Fibroblast of skin of left quadriceps (primary cell): ENCODE data around the gene SRPK3.
"Not testable (repeated sequence)": the region's sequence is repeated elsewhere in the genome, so short reads cannot be mapped to it uniquely, and the experiment has no call there.

Source experiments
- DNase-seq, 2 experiments: peaks; one replicate each; pipeline ENCODE4 v3.0.0-alpha.2; 2013; ENCODE audit warnings: low read depth in 2 of 2

The SRPK3 gene

GRCh38 chrX:153780678-153781427 lies at the start of gene SRPK3:
SRPK3 (plus strand) TSS chrX:153781041; CDS start chrX:153781087, 46 bp downstream.
- DNase-seq, result no peak

GRCh38 chrX:153731117-153731844 lies 49.6 kb upstream of the SRPK3 start:
- DNase-seq, result no peak

GRCh38 chrX:153731845-153732215 lies 49.0 kb upstream of the SRPK3 start:
- no peak for DNase-seq

GRCh38 chrX:153732401-153732800 lies 48.4 kb upstream of the SRPK3 start:
- DNase-seq, result no peak

- no peak for DNase-seq
These were observed 47.1 kb upstream of the SRPK3 start for GRCh38 chrX:153733651-153734240.

GRCh38 chrX:153734871-153735270 lies 46.0 kb upstream of the SRPK3 start:
- DNase-seq, result no peak

GRCh38 chrX:153735274-153735673 lies 45.6 kb upstream of the SRPK3 start:
- no peak for DNase-seq

- DNase-seq, result no peak
These were observed 44.6 kb upstream of the SRPK3 start for GRCh38 chrX:153736071-153736820.

GRCh38 chrX:153736871-153737441 lies 43.9 kb upstream of the SRPK3 start:
- DNase-seq, result no peak

- no peak for DNase-seq
These were observed 42.7 kb upstream of the SRPK3 start for GRCh38 chrX:153738056-153738605.

GRCh38 chrX:153739754-153740486 lies 40.9 kb upstream of the SRPK3 start:
- no peak for DNase-seq

GRCh38 chrX:153740631-153741222 lies 40.1 kb upstream of the SRPK3 start:
- no peak for DNase-seq

GRCh38 chrX:153741446-153741845 lies 39.4 kb upstream of the SRPK3 start:
- no peak for DNase-seq

- not testable (repeated sequence) for DNase-seq
These were observed 38.7 kb upstream of the SRPK3 start for GRCh38 chrX:153742111-153742510.

GRCh38 chrX:153742796-153743467 lies 37.9 kb upstream of the SRPK3 start:
- not testable (repeated sequence) for DNase-seq

- DNase-seq, result not testable (repeated sequence)
These were observed 37.2 kb upstream of the SRPK3 start for GRCh38 chrX:153743468-153744209.

GRCh38 chrX:153744210-153745066 lies 36.4 kb upstream of the SRPK3 start:
- no peak for DNase-seq

GRCh38 chrX:153745067-153745433 lies 35.8 kb upstream of the SRPK3 start:
- DNase-seq, result not testable (repeated sequence)
